ENCODE data around the gene ACAN.

ACAN gene

GRCh38 chr15:88871313-88871712, 68.1 kb downstream of the ACAN start:
- TF ChIP-seq CTCF (IDR thresholded peaks at IDR 0.05; ENCODE audit: low read length, missing control alignments), result no peak
- no peak overlapping the region for H3K4me3 ChIP-seq (replicated peaks; ENCODE audit: low read depth, low read length)

GRCh38 chr15:88872106-88872505, 68.9 kb downstream of the ACAN start:
- no peak overlapping the region for H3K4me3 ChIP-seq (replicated peaks; ENCODE audit: low read depth, low read length)
- TF ChIP-seq CTCF (IDR thresholded peaks at IDR 0.05; ENCODE audit: low read length, missing control alignments), result no peak
- no peak for DNase-seq (ENCODE audit: low read depth)

More at GRCh38 chr15:88871313-88871712, 68.1 kb downstream of the ACAN start:
- DNase-seq (ENCODE audit: low read depth), result no peak

- DNase-seq (ENCODE audit: low read depth), result no peak
- TF ChIP-seq CTCF (IDR thresholded peaks at IDR 0.05; ENCODE audit: low read length, missing control alignments), result no peak
These were observed 69.5 kb downstream of the ACAN start for GRCh38 chr15:88872706-88873105.

GRCh38 chr15:88873786-88874185, 70.5 kb downstream of the ACAN start:
- no peak for TF ChIP-seq CTCF (IDR thresholded peaks at IDR 0.05; ENCODE audit: low read length, missing control alignments)
- no peak overlapping the region for H3K4me3 ChIP-seq (replicated peaks; ENCODE audit: low read depth, low read length)
- no peak for DNase-seq (ENCODE audit: low read depth)

More at GRCh38 chr15:88872706-88873105, 69.5 kb downstream of the ACAN start:
- H3K4me3 ChIP-seq (replicated peaks; ENCODE audit: low read depth, low read length), result no peak overlapping the region

- no peak for TF ChIP-seq CTCF (IDR thresholded peaks at IDR 0.05; ENCODE audit: low read length, missing control alignments)
- DNase-seq (ENCODE audit: low read depth), result no peak
- no peak overlapping the region for H3K4me3 ChIP-seq (replicated peaks; ENCODE audit: low read depth, low read length)
These were observed 71.0 kb downstream of the ACAN start for GRCh38 chr15:88874275-88874674.

- DNase-seq (ENCODE audit: low read depth), result no peak
- H3K4me3 ChIP-seq (replicated peaks; ENCODE audit: low read depth, low read length), result no peak overlapping the region
- no peak for TF ChIP-seq CTCF (IDR thresholded peaks at IDR 0.05; ENCODE audit: low read length, missing control alignments)
These were observed 71.4 kb downstream of the ACAN start for GRCh38 chr15:88874684-88875083.

GRCh38 chr15:88876573-88876972, 73.3 kb downstream of the ACAN start:
- DNase-seq (ENCODE audit: low read depth), result no peak
- no peak overlapping the region for H3K4me3 ChIP-seq (replicated peaks; ENCODE audit: low read depth, low read length)
- no peak for TF ChIP-seq CTCF (IDR thresholded peaks at IDR 0.05; ENCODE audit: low read length, missing control alignments)
